DOHH2 (cell line): ENCODE measurements around the gene ENOX1.

ENCODE experiments used
- H3F3A ChIP-seq: fragments of 200-600 bp; sonication (generic), shearing (Covaris generic); 2 replicates; pipeline ENCODE4 v1.6.0; 2016; ENCODE audit warnings: antibody characterized with exemption, mild to moderate bottlenecking; ENCODE audit not compliant: control insufficient read depth, insufficient read depth
- H3K27ac ChIP-seq: fragments of 200-600 bp; sonication (generic); 2 replicates; pipeline ENCODE4 v1.5.1; 2014; ENCODE audit warnings: low read depth, mild to moderate bottlenecking, low read length, moderate library complexity
- H3K27me3 ChIP-seq: fragments of 200-600 bp; sonication (generic); 2 replicates; pipeline ENCODE4 v1.6.1; 2014; ENCODE audit warnings: mild to moderate bottlenecking, low read length, mixed read lengths; ENCODE audit not compliant: control insufficient read depth
- H3K36me3 ChIP-seq: fragments of 200-600 bp; sonication (generic); 2 replicates; pipeline ENCODE4 v1.6.1; 2014; ENCODE audit warnings: mild to moderate bottlenecking, low read length, moderate library complexity, mixed read lengths; ENCODE audit not compliant: control insufficient read depth
- H3K4me1 ChIP-seq: fragments of 200-600 bp; sonication (generic); 2 replicates; pipeline ENCODE4 v1.6.1; 2014; ENCODE audit warnings: mild to moderate bottlenecking, low read length, mixed read lengths; ENCODE audit not compliant: control insufficient read depth
- H3K4me2 ChIP-seq: fragments of 200-600 bp; sonication (generic); 2 replicates; pipeline ENCODE4 v1.6.0; 2014; ENCODE audit warnings: mild to moderate bottlenecking, low read length, moderate library complexity
- H3K4me3 ChIP-seq: fragments of 200-600 bp; sonication (generic); 2 replicates; pipeline ENCODE4 v1.5.1; 2014; ENCODE audit warnings: mild to moderate bottlenecking, low read length, mixed read lengths
- H3K79me2 ChIP-seq: fragments of 200-600 bp; sonication (generic); 2 replicates; pipeline ENCODE4 v1.6.1; 2014; ENCODE audit warnings: mild to moderate bottlenecking, low read length, mixed read lengths; ENCODE audit not compliant: control insufficient read depth
- H3K9me2 ChIP-seq: fragments of 200-600 bp; sonication (generic); replicated peaks from 2 replicates; pipeline ENCODE4 v1.6.1; 2014; ENCODE audit warnings: mild to moderate bottlenecking, low read length, mixed read lengths; ENCODE audit not compliant: control insufficient read depth
- H3K9me3 ChIP-seq: fragments of 200-600 bp; sonication (generic); 2 replicates; pipeline ENCODE4 v1.6.1; 2014; ENCODE audit warnings: antibody characterized with exemption, low read length, mixed read lengths; ENCODE audit not compliant: control insufficient read depth, insufficient read depth
- H4K20me1 ChIP-seq: fragments of 200-600 bp; sonication (generic); 2 replicates; pipeline ENCODE4 v1.6.0; 2014; ENCODE audit warnings: low read depth, mild to moderate bottlenecking, antibody characterized with exemption, low read length, moderate library complexity; ENCODE audit not compliant: control insufficient read depth, insufficient read depth
- EZH2phosphoT487 ChIP-seq: fragments of 200-600 bp; sonication (generic); IDR thresholded peaks from 2 replicates; pipeline ENCODE4 v1.6.1; 2017; ENCODE audit warnings: borderline replicate concordance, mild to moderate bottlenecking, antibody characterized with exemption, low read length, moderate library complexity, mixed read lengths
- TF ChIP-seq, protein P1 (sequence below): fragments of 200-600 bp; sonication (generic); IDR thresholded peaks from one replicate; pipeline ENCODE4 v1.5.1; 2014; ENCODE audit warnings: antibody characterized with exemption, mild to moderate bottlenecking, low read depth, low read length; ENCODE audit not compliant: poor library complexity, severe bottlenecking

Gene ENOX1

GRCh38 chr13:43368003-43368402 is 418.8 kb downstream of the ENOX1 start:
- no peaks in the 10 kb centered on the region for H3K4me1 ChIP-seq
- no peak overlapping the region for H3K27ac ChIP-seq

DNA sequence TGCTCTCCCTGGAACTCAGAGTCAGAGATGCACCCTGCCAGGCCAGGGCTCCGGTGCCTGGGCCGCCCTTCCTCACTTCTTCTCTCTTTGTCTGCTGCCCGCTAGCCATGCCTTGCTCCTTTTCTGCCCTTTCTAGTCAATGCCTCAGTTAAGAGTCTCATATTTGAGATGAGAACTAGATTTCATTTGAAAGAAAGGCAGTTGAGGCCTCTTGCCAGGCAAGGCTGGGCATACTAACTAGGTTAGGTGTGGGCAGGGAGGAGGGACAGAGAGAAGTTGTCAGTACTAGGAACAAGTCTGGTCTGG is 421.8 kb downstream of the ENOX1 start:
- no peak for TF ChIP-seq EZH2phosphoT487
- TF ChIP-seq, protein P1, sequence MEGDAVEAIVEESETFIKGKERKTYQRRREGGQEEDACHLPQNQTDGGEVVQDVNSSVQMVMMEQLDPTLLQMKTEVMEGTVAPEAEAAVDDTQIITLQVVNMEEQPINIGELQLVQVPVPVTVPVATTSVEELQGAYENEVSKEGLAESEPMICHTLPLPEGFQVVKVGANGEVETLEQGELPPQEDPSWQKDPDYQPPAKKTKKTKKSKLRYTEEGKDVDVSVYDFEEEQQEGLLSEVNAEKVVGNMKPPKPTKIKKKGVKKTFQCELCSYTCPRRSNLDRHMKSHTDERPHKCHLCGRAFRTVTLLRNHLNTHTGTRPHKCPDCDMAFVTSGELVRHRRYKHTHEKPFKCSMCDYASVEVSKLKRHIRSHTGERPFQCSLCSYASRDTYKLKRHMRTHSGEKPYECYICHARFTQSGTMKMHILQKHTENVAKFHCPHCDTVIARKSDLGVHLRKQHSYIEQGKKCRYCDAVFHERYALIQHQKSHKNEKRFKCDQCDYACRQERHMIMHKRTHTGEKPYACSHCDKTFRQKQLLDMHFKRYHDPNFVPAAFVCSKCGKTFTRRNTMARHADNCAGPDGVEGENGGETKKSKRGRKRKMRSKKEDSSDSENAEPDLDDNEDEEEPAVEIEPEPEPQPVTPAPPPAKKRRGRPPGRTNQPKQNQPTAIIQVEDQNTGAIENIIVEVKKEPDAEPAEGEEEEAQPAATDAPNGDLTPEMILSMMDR = no peak
- H3K27me3 ChIP-seq = no peaks in the 10 kb centered on the region
- H3K9me3 ChIP-seq = no peaks in the 10 kb centered on the region
- no peaks in the 10 kb centered on the region for H4K20me1 ChIP-seq
- no peak overlapping the region for H3K4me2 ChIP-seq
- H3F3A ChIP-seq = no peaks in the 10 kb centered on the region
- H3K4me1 ChIP-seq = no peaks in the 10 kb centered on the region
- no peaks in the 10 kb centered on the region for H3K9me2 ChIP-seq
- H3K4me3 ChIP-seq = no peak overlapping the region
- no peaks in the 10 kb centered on the region for H3K36me3 ChIP-seq
- no peaks in the 10 kb centered on the region for H3K79me2 ChIP-seq
- H3K27ac ChIP-seq = no peak overlapping the region

More at GRCh38 chr13:43368003-43368402, 418.8 kb downstream of the ENOX1 start:
- Histone ChIP-seq H3K4me2 (no peak overlapping the region), H3K27me3 (no peaks in the 10 kb centered on the region), H3F3A (no peaks in the 10 kb centered on the region), H3K36me3 (no peaks in the 10 kb centered on the region), H4K20me1 (no peaks in the 10 kb centered on the region), H3K4me3 (no peak overlapping the region), H3K9me2 (no peaks in the 10 kb centered on the region), H3K79me2 (no peaks in the 10 kb centered on the region), H3K9me3 (no peaks in the 10 kb centered on the region)
- no peak for TF ChIP-seq EZH2phosphoT487
- TF ChIP-seq, protein P1 = no peak

- no peak for TF ChIP-seq EZH2phosphoT487
- TF ChIP-seq, protein P1 = no peak
- Histone ChIP-seq H3K9me3 (no peaks in the 10 kb centered on the region), H3K4me3 (no peak overlapping the region), H3K9me2 (no peaks in the 10 kb centered on the region), H3K27me3 (no peaks in the 10 kb centered on the region), H3K27ac (no peak overlapping the region), H4K20me1 (no peaks in the 10 kb centered on the region), H3K36me3 (no peaks in the 10 kb centered on the region), H3K79me2 (no peaks in the 10 kb centered on the region), H3F3A (no peaks in the 10 kb centered on the region), H3K4me1 (no peaks in the 10 kb centered on the region), H3K4me2 (no peak overlapping the region)
These were observed 422.3 kb downstream of the ENOX1 start for GRCh38 chr13:43364210-43365038.
